PC-9 (cell line): Measurements from ENCODE around the gene JUNB. TPM values are rescaled to one million over a fixed set of nuclear protein-coding genes. Genes with fewer than 3 reads are reported as not detected.
"Not testable (repeated sequence)": the region's sequence is repeated elsewhere in the genome, so short reads cannot be mapped to it uniquely, and the experiment has no call there.

ENCODE experiments used
- BruUV-seq: library from RNA; stranded (reverse); fragments of 400-500 nt; replicated peaks from 2 replicates; lab custom pipeline; 2021; lab: Mats Ljungman, UMichigan
- CTCF ChIA-PET: fragments of 300-600 bp; sonication (Branson Sonifier 250); formaldehyde crosslinking; loops from one replicate; lab custom pipeline; 2022; ENCODE audit warnings: antibody characterized with exemption; lab: Charles Lee
- POLR2A ChIA-PET: fragments of 300-600 bp; sonication (Branson Sonifier 250); formaldehyde crosslinking; loops from one replicate; lab custom pipeline; 2022; ENCODE audit warnings: antibody characterized with exemption; ENCODE audit not compliant: unreplicated experiment; lab: Charles Lee
- DNase-seq, 2 experiments: peaks; one replicate each; pipeline versions ENCODE4 v3.0.0 to v3.0.0-alpha.2; 2015 to 2022; ENCODE audit warnings: mixed read lengths in 1 of 2
- H2AFZ ChIP-seq: fragments of 200-600 bp; sonication (generic); 2 replicates; pipeline ENCODE4 v1.8.1; 2017; ENCODE audit warnings: antibody characterized with exemption
- H3F3A ChIP-seq: fragments of 200-600 bp; sonication (generic); 2 replicates; pipeline ENCODE4 v1.8.1; 2017; ENCODE audit warnings: antibody characterized with exemption, mild to moderate bottlenecking, low read depth; ENCODE audit not compliant: insufficient read depth
- H3K27ac ChIP-seq: fragments of 200-600 bp; sonication (generic); 2 replicates; pipeline ENCODE4 v1.6.1; 2016; ENCODE audit warnings: mixed run types
- H3K27me3 ChIP-seq: fragments of 200-600 bp; sonication (generic); 2 replicates; pipeline ENCODE4 v1.6.1; 2016; ENCODE audit warnings: low read depth, mixed run types; ENCODE audit not compliant: insufficient read depth
- H3K36me3 ChIP-seq: fragments of 200-600 bp; sonication (generic); 2 replicates; pipeline ENCODE4 v1.6.1; 2016; ENCODE audit warnings: low read depth, mixed run types
- H3K4me1 ChIP-seq: fragments of 200-600 bp; sonication (generic); replicated peaks from 2 replicates; pipeline ENCODE4 v1.6.1; 2016; ENCODE audit warnings: mixed run types; ENCODE audit not compliant: insufficient read depth
- H3K4me2 ChIP-seq: fragments of 200-600 bp; sonication (generic); 2 replicates; pipeline ENCODE4 v1.6.1; 2017; ENCODE audit warnings: mixed run types
- H3K4me3 ChIP-seq: fragments of 200-600 bp; sonication (generic); 2 replicates; pipeline ENCODE4 v1.6.1; 2016; ENCODE audit warnings: mixed run types
- H3K79me2 ChIP-seq: fragments of 200-600 bp; sonication (generic); 2 replicates; pipeline ENCODE4 v1.6.1; 2017; ENCODE audit warnings: low read depth, mixed run types
- H3K9me2 ChIP-seq: fragments of 200-600 bp; sonication (generic); 2 replicates; pipeline ENCODE4 v1.8.1; 2017; ENCODE audit warnings: mild to moderate bottlenecking; ENCODE audit not compliant: insufficient read depth
- H3K9me3 ChIP-seq: fragments of 200-600 bp; sonication (generic); 2 replicates; pipeline ENCODE4 v1.8.1; 2016; ENCODE audit warnings: low read depth; ENCODE audit not compliant: insufficient read depth
- H4K20me1 ChIP-seq: fragments of 200-600 bp; sonication (generic); 2 replicates; pipeline ENCODE4 v1.8.1; 2017; ENCODE audit not compliant: insufficient read depth
- EZH2 ChIP-seq: fragments of 200-600 bp; sonication (generic); IDR thresholded peaks from 2 replicates; pipeline ENCODE4 v1.8.0; 2017; ENCODE audit warnings: antibody characterized with exemption, low read depth
- intact Hi-C: fragments of 100-400 bp; cut with micrococcal nuclease; formaldehyde crosslinking; loops from one replicate; pipeline ENCODE4 v1.10.0; 2022; ENCODE audit not compliant: unreplicated experiment
- total RNA-seq: library from RNA; stranded (reverse); gene quantifications from 2 replicates; pipeline ENCODE4 v1.2.3, GENCODE V29; 2021
- TF ChIP-seq, protein P1 (sequence below): fragments of 200-600 bp; sonication (generic); conservative IDR thresholded peaks from 2 replicates; pipeline ENCODE4 v1.6.1; 2017; ENCODE audit warnings: mixed run types, antibody characterized with exemption, mild to moderate bottlenecking, moderate library complexity

JUNB gene
- total RNA-seq, 1 experiment from 2014 or later: 70.7 TPM

GRCh38 chr19:12796146-12797071, 5.1 kb downstream of the JUNB start:
- Histone ChIP-seq H3K79me2 (peaks cover 51% of the 10 kb centered on the region), H3K4me1 (peaks cover 33% of the 10 kb centered on the region), H3K4me2 (peak overlapping the region; percentile 71), H3K9me3 (no peaks in the 10 kb centered on the region), H4K20me1 (peaks cover 22% of the 10 kb centered on the region), H3K36me3 (peaks cover 7% of the 10 kb centered on the region; the same call in 1 of the 2 replicates), H2AFZ (no peak overlapping the region), H3K9me2 (no peaks in the 10 kb centered on the region), H3K4me3 (peak overlapping the region; percentile 33; the same call in 1 of the 2 replicates), H3F3A (peaks cover 78% of the 10 kb centered on the region), H3K27me3 (no peaks in the 10 kb centered on the region), H3K27ac (peak overlapping the region; percentile 31)
- CTCF ChIA-PET: interaction anchor here (0.5 to 1.8 kb wide), 11 partner anchors 19 to 102 kb away, joined by 3 to 16 read pairs (median 4); no protein-coding TSS in a partner anchor
- POLR2A ChIA-PET: interaction anchor here (0.6 to 1.1 kb wide), 4 partner anchors 22 to 656 kb away, joined by 3 to 8 read pairs (median 4); partner anchors contain the start of gene ZNF20
- TF ChIP-seq EZH2: no peak
- TF ChIP-seq, protein P1, sequence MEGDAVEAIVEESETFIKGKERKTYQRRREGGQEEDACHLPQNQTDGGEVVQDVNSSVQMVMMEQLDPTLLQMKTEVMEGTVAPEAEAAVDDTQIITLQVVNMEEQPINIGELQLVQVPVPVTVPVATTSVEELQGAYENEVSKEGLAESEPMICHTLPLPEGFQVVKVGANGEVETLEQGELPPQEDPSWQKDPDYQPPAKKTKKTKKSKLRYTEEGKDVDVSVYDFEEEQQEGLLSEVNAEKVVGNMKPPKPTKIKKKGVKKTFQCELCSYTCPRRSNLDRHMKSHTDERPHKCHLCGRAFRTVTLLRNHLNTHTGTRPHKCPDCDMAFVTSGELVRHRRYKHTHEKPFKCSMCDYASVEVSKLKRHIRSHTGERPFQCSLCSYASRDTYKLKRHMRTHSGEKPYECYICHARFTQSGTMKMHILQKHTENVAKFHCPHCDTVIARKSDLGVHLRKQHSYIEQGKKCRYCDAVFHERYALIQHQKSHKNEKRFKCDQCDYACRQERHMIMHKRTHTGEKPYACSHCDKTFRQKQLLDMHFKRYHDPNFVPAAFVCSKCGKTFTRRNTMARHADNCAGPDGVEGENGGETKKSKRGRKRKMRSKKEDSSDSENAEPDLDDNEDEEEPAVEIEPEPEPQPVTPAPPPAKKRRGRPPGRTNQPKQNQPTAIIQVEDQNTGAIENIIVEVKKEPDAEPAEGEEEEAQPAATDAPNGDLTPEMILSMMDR: peak; percentile 98
- intact Hi-C loops: loop anchor here (1.0 to 2.0 kb wide), 4 partner anchors 19 to 50 kb away; no protein-coding TSS in a partner anchor
- BruUV-seq: no TSS peak
- DNase-seq: peak; percentile 69 to 76

DNA sequence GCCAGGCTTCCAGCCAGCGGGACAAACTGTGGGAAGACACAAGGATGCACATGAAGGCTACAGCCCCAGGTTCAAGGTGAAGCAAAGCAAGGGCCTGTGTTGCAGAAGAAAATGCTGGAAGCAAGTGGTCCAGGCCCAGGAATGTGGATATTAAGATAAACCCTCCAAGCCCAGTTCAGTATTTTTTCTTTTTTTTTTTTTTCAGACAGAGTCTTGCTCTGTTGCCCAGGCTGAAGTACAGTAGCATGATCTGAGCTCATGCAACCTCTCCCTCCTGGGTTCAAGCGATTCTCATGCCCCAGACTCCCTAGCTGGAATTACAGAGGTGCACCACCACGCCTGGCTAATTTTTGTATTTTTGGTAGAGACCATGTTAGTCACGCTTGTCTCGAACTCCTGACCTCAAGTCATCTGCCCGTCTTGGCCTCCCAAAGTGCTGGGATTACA, 5.9 kb downstream of the JUNB start:
- no peak overlapping the region for H3K4me3 ChIP-seq
- H3F3A ChIP-seq: peaks cover 73% of the 10 kb centered on the region
- H3K4me1 ChIP-seq: peaks cover 34% of the 10 kb centered on the region
- no peaks in the 10 kb centered on the region for H3K9me3 ChIP-seq
- ChIA-PET POLR2A (no interaction called here), CTCF (interaction anchor here (0.7 kb wide), 1 partner anchor 44 kb away, joined by 9 read pairs; no protein-coding TSS in a partner anchor)
- H4K20me1 ChIP-seq: peaks cover 15% of the 10 kb centered on the region
- no peak overlapping the region for H2AFZ ChIP-seq
- no TSS peak for BruUV-seq
- peaks cover 46% of the 10 kb centered on the region for H3K79me2 ChIP-seq
- no peak for TF ChIP-seq EZH2
- TF ChIP-seq, protein P1: no peak
- no peak overlapping the region for H3K27ac ChIP-seq
- no peaks in the 10 kb centered on the region for H3K9me2 ChIP-seq
- intact Hi-C loops: loop anchor here (2.0 kb wide), 2 partner anchors 30 to 50 kb away; no protein-coding TSS in a partner anchor
- H3K4me2 ChIP-seq: no peak overlapping the region
- H3K27me3 ChIP-seq: no peaks in the 10 kb centered on the region
- DNase-seq: no peak
- H3K36me3 ChIP-seq: peaks cover 7% of the 10 kb centered on the region; the same call in 1 of the 2 replicates

DNA sequence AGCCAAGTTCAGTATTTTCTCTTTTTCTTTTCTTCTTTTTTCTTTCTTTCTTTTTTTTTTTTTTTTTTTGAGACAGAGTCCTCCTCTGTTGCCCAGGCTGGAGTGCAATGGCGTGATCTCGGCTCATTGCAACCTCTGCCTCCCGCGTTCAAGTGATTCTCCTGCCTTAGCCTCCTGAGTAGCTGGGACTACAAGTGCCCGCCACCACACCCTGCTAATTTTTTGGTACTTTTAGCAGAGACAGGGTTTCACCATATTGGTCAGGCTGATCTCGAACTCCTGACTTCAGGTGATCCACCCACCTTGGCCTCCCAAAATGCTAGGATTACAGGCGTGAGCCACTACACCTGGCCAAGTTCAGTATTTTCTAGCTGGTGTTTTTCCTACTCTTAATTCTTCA, 6.3 kb downstream of the JUNB start:
- H3K36me3 ChIP-seq, H2AFZ ChIP-seq, DNase-seq, H3K27me3 ChIP-seq, BruUV-seq, H3K4me2 ChIP-seq, H3K9me3 ChIP-seq, H3K9me2 ChIP-seq, POLR2A ChIA-PET, H3K4me3 ChIP-seq, H3K27ac ChIP-seq: not testable (repeated sequence)
- Histone ChIP-seq H3K79me2 (peaks cover 41% of the 10 kb centered on the region), H4K20me1 (peaks cover 11% of the 10 kb centered on the region), H3K4me1 (peaks cover 38% of the 10 kb centered on the region), H3F3A (peaks cover 73% of the 10 kb centered on the region)
- CTCF ChIA-PET: interaction anchor here (0.7 to 1.3 kb wide), 2 partner anchors 23 to 45 kb away, joined by 9 to 20 read pairs; no protein-coding TSS in a partner anchor
- intact Hi-C loops: loop anchor here (2.0 kb wide), 2 partner anchors 31 to 49 kb away; no protein-coding TSS in a partner anchor
